RWPE1 (cell line): ENCODE measurements around the gene DDN.

Experiments
- CTCF ChIA-PET: fragments of 350-600 bp; sonication (Branson Sonifier 250); formaldehyde crosslinking; extraction: SDS; loops from one replicate; lab custom pipeline; 2021; lab: Yijun Ruan, JAX
- POLR2A ChIA-PET: fragments of 400-600 bp; formaldehyde crosslinking; extraction: SDS; loops from one replicate; lab custom pipeline; 2020; ENCODE audit warnings: antibody characterized with exemption; ENCODE audit not compliant: low non-redundant PET; lab: Yijun Ruan, JAX
- DNase-seq: peaks from one replicate; pipeline ENCODE4 v3.0.0; 2012; ENCODE audit warnings: low spot score
- H3K27ac ChIP-seq: fragments of 450-650 bp; 2 replicates; pipeline ENCODE4 v1.5.1; 2017
- CTCF ChIP-seq: fragments of 450-650 bp; conservative IDR thresholded peaks from 2 replicates; pipeline ENCODE4 v1.5.1; 2017; ENCODE audit warnings: low read depth, mild to moderate bottlenecking

The DDN gene

GRCh38 chr12:48999371-49000131 is at the start of gene DDN:
Gene DDN, minus strand, starts transcription at chr12:48999375. Its CDS starts 88 bp downstream, at chr12:48999287.
- TF ChIP-seq CTCF = no peak
- H3K27ac ChIP-seq = no peak within 1 kb of the TSS
- ChIA-PET CTCF (interaction anchor here (0.7 to 4.6 kb wide), 2 partner anchors 11 to 21 kb away, joined by 3 to 17 read pairs; partner anchors contain the start of gene WNT1), POLR2A (interaction anchor here (0.6 to 0.7 kb wide), 2 partner anchors 37 to 808 kb away, joined by 3 to 7 read pairs; no protein-coding TSS in a partner anchor)
- no peak for DNase-seq

GRCh38 chr12:49048953-49049352 is 49.8 kb upstream of the DDN start:
- TF ChIP-seq CTCF = no peak
- DNase-seq = no peak
- POLR2A ChIA-PET = no interaction called here
- H3K27ac ChIP-seq = no peak overlapping the region
- CTCF ChIA-PET = no interaction called here

GRCh38 chr12:49046129-49046895 is 47.1 kb upstream of the DDN start:
- no peak overlapping the region for H3K27ac ChIP-seq
- ChIA-PET POLR2A (no interaction called here), CTCF (interaction anchor here (0.7 kb wide), 1 partner anchor 775 kb away, joined by 3 read pairs; no protein-coding TSS in a partner anchor)
- no peak for TF ChIP-seq CTCF
- DNase-seq = no peak

GRCh38 chr12:49044660-49045059 is 45.5 kb upstream of the DDN start:
- CTCF ChIA-PET = interaction anchor here (0.5 to 0.7 kb wide), 5 partner anchors 17 to 1849 kb away, joined by 3 to 5 read pairs (median 4); partner anchors contain the start of gene ARF3
- no peak for DNase-seq
- POLR2A ChIA-PET = no interaction called here
- TF ChIP-seq CTCF = no peak
- no peak overlapping the region for H3K27ac ChIP-seq

GRCh38 chr12:49043856-49044258 is 44.7 kb upstream of the DDN start:
- DNase-seq = no peak
- ChIA-PET CTCF (interaction anchor here (0.6 to 1.7 kb wide), 4 partner anchors 13 to 1848 kb away, joined by 3 to 4 read pairs (median 3); no protein-coding TSS in a partner anchor), POLR2A (no interaction called here)
- TF ChIP-seq CTCF = peak; percentile 56
- H3K27ac ChIP-seq = no peak overlapping the region

- no peak for DNase-seq
- CTCF ChIA-PET = interaction anchor here (0.6 to 1.7 kb wide), 3 partner anchors 12 to 181 kb away, joined by 3 to 4 read pairs (median 3); no protein-coding TSS in a partner anchor
- no peak overlapping the region; the same call in 1 of the 2 replicates for H3K27ac ChIP-seq
- POLR2A ChIA-PET = no interaction called here
- no peak for TF ChIP-seq CTCF
Measured at GRCh38 chr12:49043241-49043640, 44.1 kb upstream of the DDN start.
